Measurements from ENCODE around the gene GPC5. TPM values are rescaled to one million over a fixed set of nuclear protein-coding genes. Genes with fewer than 3 reads are reported as not detected.

The GPC5 gene
- total and polyA plus RNA-seq, 9 of the 15 experiments (the other 6 are each of a cell fraction or from before 2014, with no cell fraction given) = 0.18 to 0.27 TPM; not detected in 7

DNA sequence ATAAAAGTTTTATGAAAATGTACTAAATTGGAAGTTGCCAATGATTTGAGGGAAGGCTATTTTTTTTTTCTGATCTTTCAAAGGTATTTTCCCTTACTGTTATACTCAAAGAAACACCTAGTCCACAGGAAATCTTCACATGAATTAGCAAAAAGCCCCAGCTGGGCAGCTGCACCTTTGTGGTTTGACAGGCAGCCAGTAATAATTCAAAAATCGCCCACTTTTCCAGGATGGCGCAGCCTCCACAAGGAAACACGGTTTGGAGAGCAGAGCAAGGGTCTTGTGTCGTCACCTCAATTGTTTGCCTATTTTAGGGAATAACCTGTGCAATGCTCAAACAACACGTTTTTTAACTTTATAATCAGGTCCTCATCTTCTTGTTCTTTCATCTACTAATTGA, 1503.3 kb downstream of the GPC5 start:
- in situ Hi-C loops (cut with MboI) = no loop called here
- ATAC-seq (no peak), DNase-seq (ENCODE audit: extremely low read depth in 1 of 4, low spot score in 3 of 4) (no peak), FAIRE-seq (no peak)
- no peak overlapping the region for H3K9ac ChIP-seq (ENCODE audit: insufficient read depth in 1 of 2, low read depth in 2 of 2, low read length in 2 of 2)
- H3K4me1 ChIP-seq (replicated peaks in 1 of 2; ENCODE audit: control insufficient read depth in 2 of 2, insufficient read depth in 2 of 2, low read length in 2 of 2) = no peaks in the 10 kb centered on the region
- no peaks in the 10 kb centered on the region for H3K9me3 ChIP-seq (replicated peaks; ENCODE audit: control insufficient read depth, insufficient read depth, low read depth, low read length)
- no peaks in the 10 kb centered on the region for H3K9me1 ChIP-seq (ENCODE audit: control insufficient read depth, insufficient read depth, low read length)
- H3K4me2 ChIP-seq (ENCODE audit: insufficient read depth, low read length) = no peak overlapping the region
- no peaks in the 10 kb centered on the region for H3K79me2 ChIP-seq (ENCODE audit: control insufficient read depth, insufficient read depth, low read length)
- CTCF ChIA-PET (ENCODE audit: low intra/inter-chr PET ratio) = no interaction called here
- 0% methylated on average over 5 of the region's 5 CpGs for WGBS (ENCODE audit: insufficient coverage, low coverage, missing lambda C conversion rate)
- no peaks in the 10 kb centered on the region for H3K27me3 ChIP-seq (ENCODE audit: control insufficient read depth in 2 of 2, insufficient read depth in 2 of 2, low read length in 2 of 2)
- POLR2A ChIA-PET = no interaction called here
- H3K4me3 ChIP-seq = no peak overlapping the region
- no peaks in the 10 kb centered on the region for H3K36me3 ChIP-seq (ENCODE audit: control insufficient read depth, insufficient read depth, low read length)
- intact Hi-C loops (cut with micrococcal nuclease) = no loop called here
- no TSS peak for BruUV-seq (replicated peaks)
- H4K20me1 ChIP-seq (replicated peaks; ENCODE audit: control insufficient read depth, insufficient read depth, low read length) = no peaks in the 10 kb centered on the region
- H2AFZ ChIP-seq (ENCODE audit: low read depth, low read length) = no peak overlapping the region
- H3K27ac ChIP-seq (ENCODE audit: extremely low read depth, low read depth, low read length) = no peak overlapping the region
- TF ChIP-seq NCOA6 (IDR thresholded peaks at IDR 0.05) = no peak
- TF ChIP-seq PHB2 (IDR thresholded peaks at IDR 0.05; ENCODE audit: low read depth) = no peak
- TF ChIP-seq L3MBTL2 (IDR thresholded peaks at IDR 0.05) = no peak
- TF ChIP-seq HNRNPUL1 (IDR thresholded peaks at IDR 0.05; ENCODE audit: low read length) = no peak
- TF ChIP-seq ZNF324 (CRISPR knock-in tag; IDR thresholded peaks at IDR 0.05) = no peak
- TF ChIP-seq MYBL2 (IDR thresholded peaks at IDR 0.05; ENCODE audit: low read depth) = no peak
- no peak for TF ChIP-seq MYBL2 (CRISPR knock-in tag; IDR thresholded peaks at IDR 0.05; ENCODE audit: borderline replicate concordance)
- TF ChIP-seq, protein P1, sequence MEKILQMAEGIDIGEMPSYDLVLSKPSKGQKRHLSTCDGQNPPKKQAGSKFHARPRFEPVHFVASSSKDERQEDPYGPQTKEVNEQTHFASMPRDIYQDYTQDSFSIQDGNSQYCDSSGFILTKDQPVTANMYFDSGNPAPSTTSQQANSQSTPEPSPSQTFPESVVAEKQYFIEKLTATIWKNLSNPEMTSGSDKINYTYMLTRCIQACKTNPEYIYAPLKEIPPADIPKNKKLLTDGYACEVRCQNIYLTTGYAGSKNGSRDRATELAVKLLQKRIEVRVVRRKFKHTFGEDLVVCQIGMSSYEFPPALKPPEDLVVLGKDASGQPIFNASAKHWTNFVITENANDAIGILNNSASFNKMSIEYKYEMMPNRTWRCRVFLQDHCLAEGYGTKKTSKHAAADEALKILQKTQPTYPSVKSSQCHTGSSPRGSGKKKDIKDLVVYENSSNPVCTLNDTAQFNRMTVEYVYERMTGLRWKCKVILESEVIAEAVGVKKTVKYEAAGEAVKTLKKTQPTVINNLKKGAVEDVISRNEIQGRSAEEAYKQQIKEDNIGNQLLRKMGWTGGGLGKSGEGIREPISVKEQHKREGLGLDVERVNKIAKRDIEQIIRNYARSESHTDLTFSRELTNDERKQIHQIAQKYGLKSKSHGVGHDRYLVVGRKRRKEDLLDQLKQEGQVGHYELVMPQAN (IDR thresholded peaks at IDR 0.05; ENCODE audit: borderline replicate concordance) = no peak
- TF ChIP-seq, protein P2, sequence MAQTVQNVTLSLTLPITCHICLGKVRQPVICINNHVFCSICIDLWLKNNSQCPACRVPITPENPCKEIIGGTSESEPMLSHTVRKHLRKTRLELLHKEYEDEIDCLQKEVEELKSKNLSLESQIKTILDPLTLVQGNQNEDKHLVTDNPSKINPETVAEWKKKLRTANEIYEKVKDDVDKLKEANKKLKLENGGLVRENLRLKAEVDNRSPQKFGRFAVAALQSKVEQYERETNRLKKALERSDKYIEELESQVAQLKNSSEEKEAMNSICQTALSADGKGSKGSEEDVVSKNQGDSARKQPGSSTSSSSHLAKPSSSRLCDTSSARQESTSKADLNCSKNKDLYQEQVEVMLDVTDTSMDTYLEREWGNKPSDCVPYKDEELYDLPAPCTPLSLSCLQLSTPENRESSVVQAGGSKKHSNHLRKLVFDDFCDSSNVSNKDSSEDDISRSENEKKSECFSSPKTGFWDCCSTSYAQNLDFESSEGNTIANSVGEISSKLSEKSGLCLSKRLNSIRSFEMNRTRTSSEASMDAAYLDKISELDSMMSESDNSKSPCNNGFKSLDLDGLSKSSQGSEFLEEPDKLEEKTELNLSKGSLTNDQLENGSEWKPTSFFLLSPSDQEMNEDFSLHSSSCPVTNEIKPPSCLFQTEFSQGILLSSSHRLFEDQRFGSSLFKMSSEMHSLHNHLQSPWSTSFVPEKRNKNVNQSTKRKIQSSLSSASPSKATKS (CRISPR knock-in tag; IDR thresholded peaks at IDR 0.05) = no peak
- TF ChIP-seq ELF2 (CRISPR knock-in tag; IDR thresholded peaks at IDR 0.05) = no peak
- no peak for TF ChIP-seq ZC3H11A (IDR thresholded peaks at IDR 0.05; ENCODE audit: low read depth, low read length)
- no peak for TF ChIP-seq ZSCAN32 (CRISPR knock-in tag; IDR thresholded peaks at IDR 0.05)
- TF ChIP-seq SIX5 (IDR thresholded peaks at IDR 0.05; ENCODE audit: borderline replicate concordance in 1 of 2, insufficient read depth in 1 of 2, low read depth in 1 of 2, low read length in 2 of 2) = no peak
- no peak for TF ChIP-seq CAMTA2 (CRISPR knock-in tag; conservative IDR thresholded peaks at IDR 0.05)
- TF ChIP-seq ZC3H4 (CRISPR knock-in tag; IDR thresholded peaks at IDR 0.05; ENCODE audit: borderline replicate concordance) = no peak
- TF ChIP-seq BDP1 (IDR thresholded peaks at IDR 0.05; ENCODE audit: insufficient read depth, insufficient read length) = no peak
- TF ChIP-seq ZKSCAN3 (CRISPR knock-in tag; IDR thresholded peaks at IDR 0.05) = no peak
- TF ChIP-seq, protein P3, sequence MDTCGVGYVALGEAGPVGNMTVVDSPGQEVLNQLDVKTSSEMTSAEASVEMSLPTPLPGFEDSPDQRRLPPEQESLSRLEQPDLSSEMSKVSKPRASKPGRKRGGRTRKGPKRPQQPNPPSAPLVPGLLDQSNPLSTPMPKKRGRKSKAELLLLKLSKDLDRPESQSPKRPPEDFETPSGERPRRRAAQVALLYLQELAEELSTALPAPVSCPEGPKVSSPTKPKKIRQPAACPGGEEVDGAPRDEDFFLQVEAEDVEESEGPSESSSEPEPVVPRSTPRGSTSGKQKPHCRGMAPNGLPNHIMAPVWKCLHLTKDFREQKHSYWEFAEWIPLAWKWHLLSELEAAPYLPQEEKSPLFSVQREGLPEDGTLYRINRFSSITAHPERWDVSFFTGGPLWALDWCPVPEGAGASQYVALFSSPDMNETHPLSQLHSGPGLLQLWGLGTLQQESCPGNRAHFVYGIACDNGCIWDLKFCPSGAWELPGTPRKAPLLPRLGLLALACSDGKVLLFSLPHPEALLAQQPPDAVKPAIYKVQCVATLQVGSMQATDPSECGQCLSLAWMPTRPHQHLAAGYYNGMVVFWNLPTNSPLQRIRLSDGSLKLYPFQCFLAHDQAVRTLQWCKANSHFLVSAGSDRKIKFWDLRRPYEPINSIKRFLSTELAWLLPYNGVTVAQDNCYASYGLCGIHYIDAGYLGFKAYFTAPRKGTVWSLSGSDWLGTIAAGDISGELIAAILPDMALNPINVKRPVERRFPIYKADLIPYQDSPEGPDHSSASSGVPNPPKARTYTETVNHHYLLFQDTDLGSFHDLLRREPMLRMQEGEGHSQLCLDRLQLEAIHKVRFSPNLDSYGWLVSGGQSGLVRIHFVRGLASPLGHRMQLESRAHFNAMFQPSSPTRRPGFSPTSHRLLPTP (IDR thresholded peaks at IDR 0.05; ENCODE audit: borderline replicate concordance, extremely low read depth, insufficient read length) = no peak
- no peak for TF ChIP-seq ZNF436 (CRISPR knock-in tag; IDR thresholded peaks at IDR 0.05)
